ENCODE measurements around the gene EDN3.

DNA sequence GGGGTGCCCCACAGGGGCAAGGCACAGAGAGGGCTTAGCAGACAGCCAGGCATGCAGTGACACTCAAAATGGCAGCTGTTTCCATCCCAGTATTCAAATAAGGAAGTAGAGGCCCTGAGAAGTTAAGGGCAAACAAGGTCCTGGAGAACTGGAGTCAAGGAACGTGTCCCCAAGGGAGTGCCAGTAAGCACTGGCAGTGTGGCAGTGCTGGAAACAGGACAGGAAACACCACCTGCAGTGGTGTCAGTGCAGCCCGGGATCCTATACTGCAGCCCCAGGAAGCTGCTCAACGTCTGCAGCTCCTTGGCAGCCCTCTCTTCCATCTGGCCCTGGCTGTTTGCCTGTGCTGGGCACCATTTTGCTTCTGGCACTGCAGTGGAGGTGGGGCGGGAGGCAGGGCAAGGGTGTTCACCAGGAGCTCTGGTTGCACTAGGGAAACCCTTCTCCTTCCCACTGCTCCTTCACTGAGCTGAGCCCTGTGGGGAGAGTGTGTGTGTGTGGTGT is 56.3 kb downstream of the EDN3 start:
- no peak for TF ChIP-seq JUND (IDR thresholded peaks at IDR 0.05; ENCODE audit: low read length)
- no peak for TF ChIP-seq EZH2 (IDR thresholded peaks at IDR 0.05; ENCODE audit: low read depth, low read length, severe bottlenecking)
- TF ChIP-seq, protein P1, sequence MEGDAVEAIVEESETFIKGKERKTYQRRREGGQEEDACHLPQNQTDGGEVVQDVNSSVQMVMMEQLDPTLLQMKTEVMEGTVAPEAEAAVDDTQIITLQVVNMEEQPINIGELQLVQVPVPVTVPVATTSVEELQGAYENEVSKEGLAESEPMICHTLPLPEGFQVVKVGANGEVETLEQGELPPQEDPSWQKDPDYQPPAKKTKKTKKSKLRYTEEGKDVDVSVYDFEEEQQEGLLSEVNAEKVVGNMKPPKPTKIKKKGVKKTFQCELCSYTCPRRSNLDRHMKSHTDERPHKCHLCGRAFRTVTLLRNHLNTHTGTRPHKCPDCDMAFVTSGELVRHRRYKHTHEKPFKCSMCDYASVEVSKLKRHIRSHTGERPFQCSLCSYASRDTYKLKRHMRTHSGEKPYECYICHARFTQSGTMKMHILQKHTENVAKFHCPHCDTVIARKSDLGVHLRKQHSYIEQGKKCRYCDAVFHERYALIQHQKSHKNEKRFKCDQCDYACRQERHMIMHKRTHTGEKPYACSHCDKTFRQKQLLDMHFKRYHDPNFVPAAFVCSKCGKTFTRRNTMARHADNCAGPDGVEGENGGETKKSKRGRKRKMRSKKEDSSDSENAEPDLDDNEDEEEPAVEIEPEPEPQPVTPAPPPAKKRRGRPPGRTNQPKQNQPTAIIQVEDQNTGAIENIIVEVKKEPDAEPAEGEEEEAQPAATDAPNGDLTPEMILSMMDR (IDR thresholded peaks at IDR 0.05; ENCODE audit: control extremely low read depth in 1 of 3, insufficient read depth in 1 of 3, low read depth in 1 of 3, low read length in 3 of 3) = no peak
- TF ChIP-seq POLR2AphosphoS5 (IDR thresholded peaks at IDR 0.05; ENCODE audit: low read depth, low read length) = no peak
- TF ChIP-seq PHF8 (conservative IDR thresholded peaks at IDR 0.05; ENCODE audit: low read depth, low read length) = no peak
- no peak for TF ChIP-seq CBX5 (IDR thresholded peaks at IDR 0.05; ENCODE audit: low read depth, low read length)
- TF ChIP-seq SP1 (IDR thresholded peaks at IDR 0.05; ENCODE audit: low read depth, low read length) = no peak
- TF ChIP-seq SAP30 (IDR thresholded peaks at IDR 0.05; ENCODE audit: insufficient read depth, insufficient replicate concordance, low read length) = no peak
- no peak for TF ChIP-seq TCF12 (IDR thresholded peaks at IDR 0.05; ENCODE audit: low read depth, low read length)
- no peak for TF ChIP-seq MAFK (IDR thresholded peaks at IDR 0.05; ENCODE audit: low read depth, low read length)
- TF ChIP-seq ZNF274 (IDR thresholded peaks at IDR 0.05; ENCODE audit: borderline replicate concordance, extremely low read depth, low read length) = no peak
- no peak for TF ChIP-seq CBX8 (IDR thresholded peaks at IDR 0.05; ENCODE audit: borderline replicate concordance, low read depth, low read length)
- TF ChIP-seq, protein P2, sequence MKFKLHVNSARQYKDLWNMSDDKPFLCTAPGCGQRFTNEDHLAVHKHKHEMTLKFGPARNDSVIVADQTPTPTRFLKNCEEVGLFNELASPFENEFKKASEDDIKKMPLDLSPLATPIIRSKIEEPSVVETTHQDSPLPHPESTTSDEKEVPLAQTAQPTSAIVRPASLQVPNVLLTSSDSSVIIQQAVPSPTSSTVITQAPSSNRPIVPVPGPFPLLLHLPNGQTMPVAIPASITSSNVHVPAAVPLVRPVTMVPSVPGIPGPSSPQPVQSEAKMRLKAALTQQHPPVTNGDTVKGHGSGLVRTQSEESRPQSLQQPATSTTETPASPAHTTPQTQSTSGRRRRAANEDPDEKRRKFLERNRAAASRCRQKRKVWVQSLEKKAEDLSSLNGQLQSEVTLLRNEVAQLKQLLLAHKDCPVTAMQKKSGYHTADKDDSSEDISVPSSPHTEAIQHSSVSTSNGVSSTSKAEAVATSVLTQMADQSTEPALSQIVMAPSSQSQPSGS (IDR thresholded peaks at IDR 0.05; ENCODE audit: low read length) = no peak
- TF ChIP-seq POLR2A (IDR thresholded peaks at IDR 0.05; ENCODE audit: control extremely low read depth in 1 of 2, low read depth in 2 of 2, low read length in 2 of 2) = no peak
